K562 (cell line): ENCODE measurements around the gene TCEAL5.

ENCODE experiments used
- CCAR2 ChIP-seq: fragments of 200-400 bp; formaldehyde crosslinking; IDR thresholded peaks from 2 replicates; pipeline ENCODE4 v1.6.1; 2017; ENCODE audit warnings: mild to moderate bottlenecking, low read depth, low read length
- EGR1 ChIP-seq: fragments of 450-650 bp; conservative IDR thresholded peaks from 2 replicates; pipeline ENCODE4 v1.6.1; 2017; ENCODE audit warnings: mild to moderate bottlenecking
- IFI16 ChIP-seq: fragments of 250-450 bp; sonication (Bioruptor Pico); IDR thresholded peaks from 2 replicates; pipeline ENCODE4 v2.1.2; 2022; ENCODE audit warnings: mild to moderate bottlenecking, inconsistent platforms
- ZNF121 ChIP-seq: sonication (generic); formaldehyde crosslinking; conservative IDR thresholded peaks from 2 replicates; pipeline ENCODE4 v1.8.0; 2022; ENCODE audit warnings: missing genetic modification reagents
- TF ChIP-seq, protein P1 (sequence below): fragments of 450-650 bp; conservative IDR thresholded peaks from 2 replicates; pipeline ENCODE4 v1.6.1; 2016; ENCODE audit warnings: missing genetic modification characterization, low read depth, mild to moderate bottlenecking, control low read depth, missing compliant biosample characterization
- TF ChIP-seq, protein P2 (sequence below): fragments of 250-450 bp; sonication (Bioruptor Pico); IDR thresholded peaks from 2 replicates; pipeline ENCODE4 v1.8.0; 2021; ENCODE audit warnings: moderate library complexity, mild to moderate bottlenecking, inconsistent platforms

DNA sequence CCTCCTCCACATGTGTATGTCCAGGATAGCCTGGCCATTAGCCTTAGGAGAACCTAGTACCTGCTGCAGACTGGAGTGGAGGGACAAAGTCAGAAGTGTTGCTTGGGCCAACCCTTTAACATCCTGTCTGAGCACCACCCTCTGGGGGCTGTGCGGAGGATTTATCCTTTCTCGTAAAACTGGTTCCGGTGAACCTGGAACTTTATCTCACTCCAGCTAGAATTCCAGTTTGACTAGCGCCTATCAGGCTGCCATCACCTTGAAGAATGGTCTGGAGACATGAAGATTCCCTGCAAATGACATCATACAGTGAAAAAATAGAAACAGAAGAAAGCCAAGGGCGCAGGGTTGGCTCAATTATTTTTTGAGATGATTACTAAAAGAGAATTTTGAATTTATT lies 25.6 kb downstream of the TCEAL5 start:
- TF ChIP-seq EGR1 (no peak), IFI16 (CRISPR knock-in tag) (no peak), CCAR2 (no peak), ZNF121 (no peak)
- TF ChIP-seq, protein P1, sequence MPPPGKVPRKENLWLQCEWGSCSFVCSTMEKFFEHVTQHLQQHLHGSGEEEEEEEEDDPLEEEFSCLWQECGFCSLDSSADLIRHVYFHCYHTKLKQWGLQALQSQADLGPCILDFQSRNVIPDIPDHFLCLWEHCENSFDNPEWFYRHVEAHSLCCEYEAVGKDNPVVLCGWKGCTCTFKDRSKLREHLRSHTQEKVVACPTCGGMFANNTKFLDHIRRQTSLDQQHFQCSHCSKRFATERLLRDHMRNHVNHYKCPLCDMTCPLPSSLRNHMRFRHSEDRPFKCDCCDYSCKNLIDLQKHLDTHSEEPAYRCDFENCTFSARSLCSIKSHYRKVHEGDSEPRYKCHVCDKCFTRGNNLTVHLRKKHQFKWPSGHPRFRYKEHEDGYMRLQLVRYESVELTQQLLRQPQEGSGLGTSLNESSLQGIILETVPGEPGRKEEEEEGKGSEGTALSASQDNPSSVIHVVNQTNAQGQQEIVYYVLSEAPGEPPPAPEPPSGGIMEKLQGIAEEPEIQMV (tag), result no peak
- TF ChIP-seq, protein P2, sequence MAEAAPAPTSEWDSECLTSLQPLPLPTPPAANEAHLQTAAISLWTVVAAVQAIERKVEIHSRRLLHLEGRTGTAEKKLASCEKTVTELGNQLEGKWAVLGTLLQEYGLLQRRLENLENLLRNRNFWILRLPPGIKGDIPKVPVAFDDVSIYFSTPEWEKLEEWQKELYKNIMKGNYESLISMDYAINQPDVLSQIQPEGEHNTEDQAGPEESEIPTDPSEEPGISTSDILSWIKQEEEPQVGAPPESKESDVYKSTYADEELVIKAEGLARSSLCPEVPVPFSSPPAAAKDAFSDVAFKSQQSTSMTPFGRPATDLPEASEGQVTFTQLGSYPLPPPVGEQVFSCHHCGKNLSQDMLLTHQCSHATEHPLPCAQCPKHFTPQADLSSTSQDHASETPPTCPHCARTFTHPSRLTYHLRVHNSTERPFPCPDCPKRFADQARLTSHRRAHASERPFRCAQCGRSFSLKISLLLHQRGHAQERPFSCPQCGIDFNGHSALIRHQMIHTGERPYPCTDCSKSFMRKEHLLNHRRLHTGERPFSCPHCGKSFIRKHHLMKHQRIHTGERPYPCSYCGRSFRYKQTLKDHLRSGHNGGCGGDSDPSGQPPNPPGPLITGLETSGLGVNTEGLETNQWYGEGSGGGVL (CRISPR knock-in tag), result no peak
